ENCODE data around the gene OR6M1. TPM values are rescaled to one million over a fixed set of nuclear protein-coding genes. Genes with fewer than 3 reads are reported as not detected.

The OR6M1 gene
- total RNA-seq, 1 donor from 2014 or later: not detected

DNA sequence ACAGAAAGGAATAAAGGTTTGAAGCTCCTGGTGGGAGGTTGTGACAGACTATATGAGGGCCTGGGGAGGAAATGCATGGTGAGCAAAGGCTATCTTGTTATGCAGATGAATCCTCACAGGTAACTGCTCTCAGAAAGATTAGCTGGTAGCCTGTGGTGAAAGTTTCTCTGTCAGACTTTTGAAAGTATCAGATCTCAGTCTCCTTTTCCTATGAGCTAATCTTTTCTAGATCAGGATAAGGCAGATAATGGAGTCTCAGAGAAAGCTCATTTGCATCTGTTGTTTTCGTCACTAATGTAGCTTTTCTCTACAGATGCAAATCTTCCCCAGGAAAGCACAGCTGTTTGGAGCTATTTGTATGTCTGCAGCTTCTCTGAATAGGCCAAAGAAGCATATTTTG is 30.9 kb downstream of the OR6M1 start:
- FAIRE-seq (no peak), DNase-seq (ENCODE audit: low read depth) (no peak)
- no peak for TF ChIP-seq CTCF (IDR thresholded peaks at IDR 0.05; ENCODE audit: insufficient read depth, low read length, severe bottlenecking)
- Histone ChIP-seq H3K36me3 (ENCODE audit: control insufficient read depth, insufficient read depth, low read length) (no peaks in the 10 kb centered on the region), H3K27me3 (ENCODE audit: control insufficient read depth, insufficient read depth, low read length) (no peaks in the 10 kb centered on the region), H3K4me3 (ENCODE audit: low read depth, low read length) (no peak overlapping the region)

DNA sequence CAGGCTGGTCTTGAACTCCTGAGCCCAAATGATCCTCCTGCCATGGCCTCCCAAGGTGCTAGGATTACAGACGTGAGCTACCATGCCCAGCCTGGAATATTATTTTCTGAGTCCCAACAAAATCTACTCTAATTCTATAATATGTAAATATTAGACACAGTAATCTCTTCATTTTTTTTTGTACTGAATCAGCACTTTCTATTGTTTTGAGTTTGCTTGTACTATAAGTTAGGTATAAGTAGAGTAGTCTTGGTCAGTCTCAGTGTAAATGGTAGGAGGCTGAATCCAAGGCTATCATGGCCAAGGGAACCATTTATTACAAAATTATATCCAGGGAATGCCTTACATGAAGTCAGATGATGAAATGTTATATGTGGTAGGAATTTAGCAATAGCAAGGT is 32.2 kb downstream of the OR6M1 start:
- TF ChIP-seq CTCF (IDR thresholded peaks at IDR 0.05; ENCODE audit: insufficient read depth, low read length, severe bottlenecking): no peak
- no peak for FAIRE-seq
- no peak for DNase-seq (ENCODE audit: low read depth)
- Histone ChIP-seq H3K36me3 (ENCODE audit: control insufficient read depth, insufficient read depth, low read length) (no peaks in the 10 kb centered on the region), H3K27me3 (ENCODE audit: control insufficient read depth, insufficient read depth, low read length) (no peaks in the 10 kb centered on the region), H3K4me3 (ENCODE audit: low read depth, low read length) (no peak overlapping the region)

DNA sequence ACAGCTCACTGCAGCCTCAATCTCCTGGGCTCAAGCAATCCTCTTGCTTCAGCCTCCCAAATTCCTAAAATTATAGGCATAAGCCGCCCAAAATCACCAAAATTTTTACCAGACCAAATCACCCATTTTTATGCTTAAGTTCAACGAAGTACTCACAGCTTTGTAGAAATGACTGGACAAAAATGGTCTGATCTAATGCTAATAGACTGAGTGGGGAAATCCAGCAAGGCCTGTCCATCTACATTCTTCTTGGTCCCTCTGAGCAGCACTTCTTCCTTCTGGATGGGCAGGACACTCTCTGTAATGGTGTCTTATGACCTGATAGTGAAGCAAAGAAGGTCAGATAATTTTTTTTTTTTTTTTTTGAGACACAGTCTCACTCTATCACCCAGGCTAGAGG is 33.1 kb downstream of the OR6M1 start:
- no peak for FAIRE-seq
- no peaks in the 10 kb centered on the region for H3K36me3 ChIP-seq (ENCODE audit: control insufficient read depth, insufficient read depth, low read length)

GRCh38 chr11:123771664-123772063 is 34.5 kb downstream of the OR6M1 start:
- TF ChIP-seq CTCF (IDR thresholded peaks at IDR 0.05; ENCODE audit: insufficient read depth, low read length, severe bottlenecking): no peak
- FAIRE-seq (no peak), DNase-seq (ENCODE audit: low read depth) (no peak)
- H3K27me3 ChIP-seq (ENCODE audit: control insufficient read depth, insufficient read depth, low read length): no peaks in the 10 kb centered on the region
- H3K36me3 ChIP-seq (ENCODE audit: control insufficient read depth, insufficient read depth, low read length): no peaks in the 10 kb centered on the region
- no peak overlapping the region for H3K4me3 ChIP-seq (ENCODE audit: low read depth, low read length)

More for the DNA sequence above, 33.1 kb downstream of the OR6M1 start:
- no peak for DNase-seq (ENCODE audit: low read depth)
- no peaks in the 10 kb centered on the region for H3K27me3 ChIP-seq (ENCODE audit: control insufficient read depth, insufficient read depth, low read length)
- H3K4me3 ChIP-seq (ENCODE audit: low read depth, low read length): no peak overlapping the region
- TF ChIP-seq CTCF (IDR thresholded peaks at IDR 0.05; ENCODE audit: insufficient read depth, low read length, severe bottlenecking): no peak

- H3K36me3 ChIP-seq (ENCODE audit: control insufficient read depth, insufficient read depth, low read length): no peaks in the 10 kb centered on the region
- H3K4me3 ChIP-seq (ENCODE audit: low read depth, low read length): no peak overlapping the region
- DNase-seq (ENCODE audit: low read depth) (no peak), FAIRE-seq (no peak)
- H3K27me3 ChIP-seq (ENCODE audit: control insufficient read depth, insufficient read depth, low read length): no peaks in the 10 kb centered on the region
- no peak for TF ChIP-seq CTCF (IDR thresholded peaks at IDR 0.05; ENCODE audit: insufficient read depth, low read length, severe bottlenecking)
These were observed 35.4 kb downstream of the OR6M1 start for GRCh38 chr11:123770712-123771111.

DNA sequence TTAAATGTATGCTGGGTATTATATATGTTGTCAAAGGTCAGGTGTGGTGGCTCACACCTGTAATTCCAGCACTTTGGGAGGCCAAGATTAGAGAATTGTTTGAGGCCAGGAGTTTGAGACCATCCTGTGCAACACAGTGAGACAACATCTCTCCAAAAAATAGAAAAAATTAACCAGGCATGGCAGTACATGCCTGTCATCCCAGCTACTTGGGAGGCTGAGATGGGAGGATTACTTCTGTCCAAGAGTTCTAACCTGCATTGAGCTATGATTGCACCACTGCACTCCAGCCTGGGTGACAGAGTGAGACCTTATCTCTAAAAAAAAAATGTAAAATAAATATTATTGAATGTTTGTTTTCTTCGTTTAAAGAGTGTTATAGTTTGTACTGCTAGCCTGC is 40.5 kb downstream of the OR6M1 start:
- no peaks in the 10 kb centered on the region for H3K27me3 ChIP-seq (ENCODE audit: control insufficient read depth, insufficient read depth, low read length)
- FAIRE-seq (no peak), DNase-seq (ENCODE audit: low read depth) (no peak)
- no peaks in the 10 kb centered on the region for H3K36me3 ChIP-seq (ENCODE audit: control insufficient read depth, insufficient read depth, low read length)
- no peak for TF ChIP-seq CTCF (IDR thresholded peaks at IDR 0.05; ENCODE audit: insufficient read depth, low read length, severe bottlenecking)
- no peak overlapping the region for H3K4me3 ChIP-seq (ENCODE audit: low read depth, low read length)

Measured in bronchial epithelial cell (primary cell).